ENCODE data around the gene AUH. TPM values are rescaled to one million over a fixed set of nuclear protein-coding genes. Genes with fewer than 3 reads are reported as not detected.

The AUH gene
- total and polyA plus RNA-seq, 7 donors, result 13.1 to 40.9 (median 28.2) TPM

- Histone ChIP-seq H3K36me3 (no peaks in the 10 kb centered on the region), H3K27ac (no peak overlapping the region), H3K9me3 (no peaks in the 10 kb centered on the region), H3K27me3 (no peaks in the 10 kb centered on the region), H3K4me3 (no peak overlapping the region), H3K4me1 (no peaks in the 10 kb centered on the region)
- 94 to 97% methylated on average over 3 of the region's 3 CpGs for WGBS, 2 donors
- no peak for DNase-seq
- no peak for TF ChIP-seq POLR2AphosphoS5 (IDR thresholded peaks at IDR 0.05)
- no peak for TF ChIP-seq POLR2A (IDR thresholded peaks at IDR 0.05)
- TF ChIP-seq CTCF (IDR thresholded peaks at IDR 0.05), result no peak
- no peak for TF ChIP-seq EP300 (IDR thresholded peaks at IDR 0.05)
- intact Hi-C loops (cut with DNase I), result no loop called here
Observed at GRCh38 chr9:91180930-91181268, 180.8 kb downstream of the AUH start.

DNA sequence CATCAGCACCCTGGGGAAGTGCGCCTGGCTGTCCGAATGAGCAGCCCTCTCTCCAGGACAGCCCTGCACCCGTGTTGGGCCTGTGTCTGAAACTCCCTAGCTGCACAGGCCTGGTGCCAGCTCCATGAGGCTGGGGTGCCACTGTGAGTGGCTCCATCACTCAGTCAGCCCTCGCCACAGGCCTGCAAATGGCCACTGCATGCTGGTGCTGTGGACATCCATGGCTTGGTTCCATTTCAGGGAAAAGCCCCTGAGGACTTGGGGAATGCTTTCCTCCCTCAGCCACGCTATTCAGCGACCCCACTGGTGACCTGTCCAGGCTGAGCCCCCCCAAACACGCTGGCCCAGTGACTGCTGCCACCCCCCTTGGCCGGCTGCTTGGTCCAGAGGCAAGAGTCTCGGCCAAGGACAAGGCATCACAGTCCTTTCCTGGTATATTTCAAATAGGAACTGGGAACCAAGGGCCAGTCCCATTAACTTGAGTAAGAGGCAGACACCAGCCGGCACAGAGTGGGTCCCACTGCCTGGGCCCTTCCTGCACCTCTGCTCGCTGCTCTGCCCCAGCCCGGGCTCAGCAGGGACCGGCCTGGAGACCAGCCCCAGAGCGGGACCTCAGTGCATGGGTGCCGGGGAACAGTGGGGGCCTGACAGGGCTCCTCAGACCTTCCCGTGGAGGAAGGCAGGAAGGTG is 181.3 kb downstream of the AUH start:
- WGBS, 2 donors, result 95 to 96% methylated on average over 16 of the region's 16 CpGs
- H3K4me1 ChIP-seq, result no peaks in the 10 kb centered on the region
- H3K4me3 ChIP-seq, result no peak overlapping the region
- intact Hi-C loops (cut with DNase I), result no loop called here
- H3K9me3 ChIP-seq, result no peaks in the 10 kb centered on the region
- TF ChIP-seq POLR2AphosphoS5 (IDR thresholded peaks at IDR 0.05), result no peak
- TF ChIP-seq CTCF (IDR thresholded peaks at IDR 0.05), result no peak
- TF ChIP-seq EP300 (IDR thresholded peaks at IDR 0.05), result no peak
- no peak for TF ChIP-seq POLR2A (IDR thresholded peaks at IDR 0.05)
- no peak for DNase-seq
- no peaks in the 10 kb centered on the region for H3K36me3 ChIP-seq
- no peaks in the 10 kb centered on the region for H3K27me3 ChIP-seq
- no peak overlapping the region for H3K27ac ChIP-seq

DNA sequence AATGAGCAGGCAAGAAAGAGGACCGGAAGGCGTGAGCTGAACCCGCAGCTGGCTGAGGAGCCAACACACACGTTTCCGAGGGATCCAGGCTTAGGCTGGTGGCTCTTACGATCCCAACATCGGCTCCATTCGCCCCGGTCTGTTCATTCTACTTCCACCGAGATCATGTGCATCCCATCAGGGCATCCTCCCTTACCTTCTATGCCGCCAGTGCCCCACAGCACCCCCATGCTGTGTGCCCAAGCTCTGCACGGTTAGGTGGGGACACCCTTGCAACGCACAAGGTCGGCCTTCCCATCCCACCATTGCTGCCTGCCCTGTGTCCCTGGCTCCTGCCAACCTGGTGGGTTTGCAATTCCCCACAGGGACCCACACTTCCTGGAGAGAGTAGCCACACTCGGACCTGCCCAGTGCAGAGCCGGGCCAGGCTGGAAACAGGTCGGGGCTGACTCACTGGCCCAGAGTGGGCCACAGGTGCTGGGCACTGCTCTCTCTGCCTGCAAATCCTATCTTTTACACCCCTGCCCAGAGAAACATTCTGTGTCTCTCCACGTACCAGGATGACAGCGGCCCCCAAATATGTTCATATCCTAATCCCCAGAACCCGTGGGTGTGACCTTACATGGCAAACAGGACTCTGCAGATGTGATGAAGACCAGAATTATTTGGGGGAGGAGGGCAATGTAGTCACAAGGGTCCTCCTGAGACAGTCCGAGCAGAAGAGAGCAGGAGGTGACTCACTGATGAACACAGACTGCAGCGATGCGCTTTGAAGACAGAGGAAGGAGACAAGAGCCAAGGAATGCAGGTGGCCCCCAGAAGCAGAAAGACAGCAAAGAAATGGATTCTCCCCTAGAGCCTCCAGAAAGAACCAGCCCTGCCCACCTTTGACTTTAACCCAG is 182.2 kb downstream of the AUH start:
- no peaks in the 10 kb centered on the region for H3K4me1 ChIP-seq
- no peak for DNase-seq
- intact Hi-C loops (cut with DNase I), result no loop called here
- TF ChIP-seq POLR2A (IDR thresholded peaks at IDR 0.05), result no peak
- no peak for TF ChIP-seq POLR2AphosphoS5 (IDR thresholded peaks at IDR 0.05)
- no peak for TF ChIP-seq EP300 (IDR thresholded peaks at IDR 0.05)
- no peak for TF ChIP-seq CTCF (IDR thresholded peaks at IDR 0.05)
- no peaks in the 10 kb centered on the region for H3K9me3 ChIP-seq
- H3K36me3 ChIP-seq, result no peaks in the 10 kb centered on the region
- H3K27ac ChIP-seq, result no peak overlapping the region
- 92 to 96% methylated on average over 23 of the region's 23 CpGs for WGBS, 2 donors
- H3K27me3 ChIP-seq, result no peaks in the 10 kb centered on the region
- H3K4me3 ChIP-seq, result no peak overlapping the region

- Histone ChIP-seq H3K27me3 (no peaks in the 10 kb centered on the region), H3K4me1 (no peaks in the 10 kb centered on the region), H3K27ac (no peak overlapping the region), H3K4me3 (no peak overlapping the region), H3K9me3 (no peaks in the 10 kb centered on the region), H3K36me3 (no peaks in the 10 kb centered on the region)
- no peak for TF ChIP-seq POLR2A (IDR thresholded peaks at IDR 0.05)
- no peak for TF ChIP-seq POLR2AphosphoS5 (IDR thresholded peaks at IDR 0.05)
- TF ChIP-seq EP300 (IDR thresholded peaks at IDR 0.05), result no peak
- TF ChIP-seq CTCF (IDR thresholded peaks at IDR 0.05), result no peak
- 70 to 85% methylated on average over 15 of the region's 15 CpGs for WGBS, 2 donors
- DNase-seq, result no peak
- intact Hi-C loops (cut with DNase I), result no loop called here
Observed at GRCh38 chr9:91178281-91179236, 183.2 kb downstream of the AUH start.
